NCI-H2196 (cell line): ENCODE data around the gene PATJ.
"Not testable (repeated sequence)": the region's sequence is repeated elsewhere in the genome, so short reads cannot be mapped to it uniquely, and the experiment has no call there.

Experiments used
- DNase-seq: peaks from one replicate; lab custom pipeline; 2025; ENCODE audit not compliant: unreplicated experiment; lab: John Stamatoyannopoulos, UW

The PATJ gene

GRCh38 chr1:62198069-62198780, 455.9 kb downstream of the PATJ start:
- no peak for DNase-seq

GRCh38 chr1:62198781-62199125, 456.5 kb downstream of the PATJ start:
- DNase-seq = no peak

GRCh38 chr1:62207187-62207586, 464.9 kb downstream of the PATJ start:
- no peak for DNase-seq

DNA sequence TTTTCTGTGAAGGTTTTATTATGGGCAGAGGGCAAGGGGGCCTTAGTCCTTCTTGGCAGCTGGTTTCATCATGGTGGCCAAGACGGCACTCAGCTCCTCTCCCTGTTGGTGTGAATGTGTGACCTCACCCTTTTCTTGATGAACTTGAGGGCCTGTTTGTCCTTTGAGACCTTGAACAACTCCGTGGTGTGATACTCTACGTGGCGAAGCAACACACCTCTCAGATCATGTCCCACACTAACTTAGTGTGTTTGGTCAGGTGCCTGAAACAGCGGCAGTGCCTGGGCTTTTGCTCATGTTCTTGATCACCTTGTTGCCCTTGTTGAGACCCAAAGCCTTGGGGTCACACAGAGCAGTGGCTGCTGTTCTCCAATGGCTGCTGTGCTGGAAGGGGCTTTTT, 465.8 kb downstream of the PATJ start:
- no peak for DNase-seq

- DNase-seq = no peak
Observed at GRCh38 chr1:62208970-62209369, 466.7 kb downstream of the PATJ start.

GRCh38 chr1:62209931-62210595, 467.8 kb downstream of the PATJ start:
- no peak for DNase-seq

DNA sequence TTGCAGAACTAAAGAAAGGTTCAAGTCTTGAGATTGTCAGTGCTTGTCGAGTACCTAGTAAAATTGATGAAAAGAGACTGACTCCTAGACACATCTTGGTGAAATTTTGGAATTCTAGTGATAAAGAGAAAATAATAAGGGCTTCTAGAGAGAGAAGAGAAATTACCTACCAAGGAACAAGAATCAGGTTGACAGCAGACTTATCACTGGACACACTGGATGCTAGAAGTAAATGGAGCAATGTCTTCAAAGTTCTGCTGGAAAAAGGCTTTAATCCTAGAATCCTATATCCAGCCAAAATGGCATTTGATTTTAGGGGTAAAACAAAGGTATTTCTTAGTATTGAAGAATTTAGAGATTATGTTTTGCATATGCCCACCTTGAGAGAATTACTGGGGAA, 468.7 kb downstream of the PATJ start:
- no peak for DNase-seq

GRCh38 chr1:62212411-62212810, 470.1 kb downstream of the PATJ start:
- no peak for DNase-seq

DNA sequence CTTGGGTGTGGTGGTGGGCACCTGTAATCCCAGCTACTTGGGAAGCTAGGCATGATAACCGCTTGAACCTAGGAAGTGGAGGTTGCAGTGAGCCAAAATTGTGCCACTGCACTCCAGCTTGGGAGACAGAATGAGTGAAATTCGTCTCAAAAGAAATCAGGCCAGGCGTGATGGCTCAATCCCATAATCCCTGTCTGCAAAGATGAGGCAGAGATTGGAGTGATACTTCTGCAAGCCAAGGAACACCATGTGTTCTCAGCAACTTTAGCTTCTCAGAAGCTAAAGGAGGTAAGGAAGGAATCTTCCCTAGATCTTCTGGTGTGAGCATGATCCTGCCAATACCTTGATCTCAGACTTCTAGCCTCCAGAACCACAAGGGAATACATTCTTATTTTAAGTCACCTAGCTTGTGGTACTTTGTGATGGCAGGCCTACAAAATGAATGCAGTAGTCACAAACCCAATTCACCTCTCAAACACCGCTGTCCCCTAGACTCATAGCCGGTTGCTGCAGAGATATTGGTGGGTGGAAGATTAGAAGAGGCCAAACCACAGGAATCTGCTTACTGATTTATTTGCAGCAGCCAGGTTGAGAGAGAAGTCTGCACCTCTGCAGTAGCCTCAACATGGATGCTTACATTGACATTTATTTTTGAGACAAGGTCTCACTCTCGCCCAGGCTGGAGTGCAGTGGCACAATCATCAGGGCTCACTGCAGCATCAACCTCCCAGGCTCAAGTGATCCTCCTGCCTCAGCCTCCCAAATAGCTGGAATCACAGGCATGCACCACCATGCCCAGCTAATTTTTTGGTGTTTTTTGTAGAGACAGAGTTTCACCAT, 471.0 kb downstream of the PATJ start:
- DNase-seq = no peak

DNA sequence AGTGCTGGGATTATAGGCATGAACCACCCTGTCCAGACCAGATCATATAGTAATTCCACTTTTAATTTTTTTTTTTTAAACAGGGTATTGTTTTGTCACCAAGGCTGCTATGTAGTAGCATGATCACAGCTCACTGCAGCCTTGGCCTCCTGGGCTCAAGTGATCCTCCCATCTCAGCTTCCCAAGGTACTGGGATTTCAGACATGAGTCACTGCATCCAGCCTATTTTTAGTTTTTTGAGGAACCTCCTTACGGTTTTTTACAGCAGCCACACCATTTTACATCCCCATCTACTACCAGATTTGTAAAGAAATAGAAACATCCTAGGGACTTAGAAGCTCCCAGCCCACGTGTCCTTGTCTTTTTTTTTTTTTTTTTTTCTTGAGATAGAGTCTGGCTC, 476.3 kb downstream of the PATJ start:
- no peak for DNase-seq

- not testable (repeated sequence) for DNase-seq
Observed at GRCh38 chr1:62220456-62220855, 478.2 kb downstream of the PATJ start.

GRCh38 chr1:62221171-62221570, 478.9 kb downstream of the PATJ start:
- no peak for DNase-seq

DNA sequence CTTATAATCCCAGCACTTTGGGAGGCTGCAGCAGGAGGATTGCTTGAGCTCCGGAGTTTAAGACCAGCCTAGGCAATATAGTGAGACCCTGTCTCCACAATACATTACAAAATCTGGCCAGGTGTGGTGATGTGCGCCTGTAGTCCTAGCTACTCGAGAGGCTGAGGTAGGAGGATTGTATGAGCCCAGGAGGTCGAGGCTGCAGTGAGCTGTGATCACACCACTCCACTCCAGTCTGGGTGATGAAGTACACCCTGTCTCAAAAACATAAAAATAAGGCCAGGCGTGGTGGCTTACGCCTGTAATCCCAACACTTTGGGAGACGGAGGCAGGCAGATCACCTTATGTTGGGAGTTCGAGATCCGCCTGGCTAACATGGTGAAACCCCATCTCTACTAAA, 480.0 kb downstream of the PATJ start:
- DNase-seq = no peak

DNA sequence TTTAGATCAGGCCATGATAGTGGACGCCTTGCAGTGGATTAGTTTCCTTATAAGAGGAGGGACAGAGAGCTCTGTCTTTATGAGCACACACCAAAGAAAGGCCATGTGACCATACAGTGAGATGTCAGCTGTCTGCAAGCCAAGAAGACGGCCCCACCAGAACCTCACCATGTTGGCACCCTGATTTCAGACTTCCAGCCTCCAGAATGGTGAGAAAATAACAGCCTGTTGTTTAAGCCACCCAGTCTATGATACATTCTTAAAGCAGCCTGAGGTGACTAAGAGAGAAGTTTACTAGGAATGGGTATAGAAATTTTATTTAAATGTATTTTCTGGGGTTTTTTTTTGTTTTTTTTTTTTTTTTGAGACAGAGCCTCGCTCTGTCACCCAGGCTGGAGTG, 481.9 kb downstream of the PATJ start:
- no peak for DNase-seq

DNA sequence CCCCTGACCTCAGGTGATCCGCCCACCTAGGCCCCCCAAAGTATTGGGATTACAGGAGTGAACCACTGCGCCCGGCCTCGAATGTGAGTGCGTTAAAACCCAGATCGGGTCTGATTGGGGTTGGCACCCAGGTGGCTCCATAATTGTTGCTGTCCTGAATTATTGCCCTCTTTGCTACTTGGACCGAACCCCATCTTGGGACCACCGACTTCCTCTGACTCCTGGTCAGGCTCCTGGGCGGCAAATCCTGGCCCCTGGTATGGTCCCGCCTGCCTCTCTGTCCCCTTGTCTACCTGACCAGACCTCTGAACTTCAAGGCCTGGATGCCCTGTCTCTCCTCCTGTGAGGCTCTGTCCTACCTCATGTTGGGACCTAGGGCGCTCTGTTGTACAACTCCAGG, 485.2 kb downstream of the PATJ start:
- no peak for DNase-seq
